ENCODE results near the gene FHL2.

The FHL2 gene

DNA sequence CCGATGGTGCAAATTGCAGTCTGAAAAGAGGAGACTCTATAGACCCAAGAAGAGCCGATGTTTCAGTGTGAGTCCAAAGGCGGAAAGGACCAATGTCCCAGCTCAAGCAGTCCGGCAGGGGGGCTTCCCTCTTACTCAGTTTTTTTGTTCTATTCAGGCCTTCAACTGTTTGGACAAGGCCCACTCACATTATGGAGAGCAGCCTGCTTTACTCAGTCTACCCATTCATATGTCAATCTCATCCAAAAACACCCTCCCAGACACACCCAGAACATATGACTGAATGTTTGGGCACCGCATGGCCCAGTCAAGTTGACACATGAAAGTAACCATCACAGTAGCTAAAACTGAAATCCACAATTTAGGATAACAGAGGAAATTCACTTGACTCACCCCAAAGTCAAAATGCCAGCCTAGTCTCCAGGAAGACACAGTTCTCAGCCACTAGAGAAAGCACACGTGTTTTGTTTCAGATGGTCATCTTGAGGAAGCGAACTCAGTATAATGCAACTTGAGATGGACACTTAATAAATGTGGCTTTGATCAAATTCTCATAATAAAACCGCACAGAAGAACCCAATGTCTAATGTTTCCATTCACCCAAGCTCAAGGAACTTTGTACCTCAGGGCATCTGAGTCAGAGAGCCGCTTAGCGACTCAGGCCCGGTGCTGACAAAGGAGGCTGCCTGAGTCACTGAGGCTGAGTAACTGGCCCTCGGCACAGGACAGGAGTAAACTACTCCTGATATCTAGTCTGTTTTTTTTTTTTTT, 2.4 kb downstream of the FHL2 start:
- DNase-seq: no peak

DNA sequence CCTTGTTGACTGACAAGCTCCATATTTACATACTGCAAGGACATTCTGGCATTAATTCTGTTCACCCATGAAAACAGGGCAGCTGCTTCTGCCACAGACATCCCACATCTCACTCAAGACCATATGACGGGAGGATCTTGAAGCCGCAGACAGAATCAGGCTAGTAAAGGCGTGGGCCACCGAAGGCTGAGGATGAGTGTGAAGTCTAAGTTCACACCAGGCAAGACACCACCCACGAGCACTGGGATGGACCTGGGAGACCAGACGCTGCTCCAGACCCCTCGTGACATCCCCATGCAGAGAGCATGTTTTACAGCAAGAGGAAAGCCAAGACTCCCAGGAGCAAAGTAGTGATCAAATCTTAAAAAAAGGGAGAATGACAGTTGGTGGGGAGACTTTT, 3.2 kb downstream of the FHL2 start:
- DNase-seq: no peak

GRCh38 chr2:105394951-105395611, 3.8 kb downstream of the FHL2 start:
- no peak for DNase-seq

GRCh38 chr2:105393373-105394055, 5.3 kb downstream of the FHL2 start:
- no peak for DNase-seq

DNA sequence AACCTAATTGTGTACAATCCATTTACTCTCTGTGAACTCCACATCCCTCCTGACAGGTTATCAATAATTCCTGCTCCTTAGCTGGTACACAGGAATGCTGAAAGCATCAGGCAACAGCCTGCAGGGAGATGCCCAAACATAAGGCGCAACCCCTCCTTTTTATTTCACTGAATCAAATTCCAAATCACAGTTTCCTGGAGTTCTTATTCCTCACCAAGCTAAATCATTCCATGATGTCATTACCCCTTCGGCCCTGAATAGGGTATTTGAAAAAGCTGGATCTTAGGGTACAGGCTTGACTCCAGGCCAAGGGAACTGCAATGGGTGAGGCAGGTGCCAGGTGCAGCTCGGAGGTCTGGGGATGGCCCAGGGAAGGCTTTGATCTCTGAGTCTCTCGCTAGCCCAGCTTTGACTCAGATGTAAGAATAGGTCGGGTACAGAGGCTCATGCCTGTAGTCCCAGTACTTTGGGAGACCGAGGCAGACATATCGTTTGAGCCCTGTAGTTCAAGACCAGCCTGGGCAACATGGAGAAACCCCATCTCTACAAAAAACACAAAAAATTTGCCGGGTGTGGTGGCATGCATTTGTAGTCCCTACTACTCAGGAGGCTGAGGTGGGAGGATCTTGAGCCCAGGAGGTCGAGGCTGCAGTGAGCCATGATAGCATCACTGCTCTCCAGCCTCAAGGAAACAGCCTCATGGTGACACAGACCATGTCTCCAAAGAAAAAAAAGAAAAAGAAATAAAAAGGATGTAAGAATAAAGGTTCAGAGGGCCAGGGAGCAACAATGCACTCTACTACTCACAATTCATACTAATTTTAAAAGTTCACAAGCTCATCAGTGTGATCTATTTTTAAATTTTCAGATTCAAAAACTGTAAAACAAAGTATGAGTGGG, 6.8 kb downstream of the FHL2 start:
- DNase-seq: no peak

DNA sequence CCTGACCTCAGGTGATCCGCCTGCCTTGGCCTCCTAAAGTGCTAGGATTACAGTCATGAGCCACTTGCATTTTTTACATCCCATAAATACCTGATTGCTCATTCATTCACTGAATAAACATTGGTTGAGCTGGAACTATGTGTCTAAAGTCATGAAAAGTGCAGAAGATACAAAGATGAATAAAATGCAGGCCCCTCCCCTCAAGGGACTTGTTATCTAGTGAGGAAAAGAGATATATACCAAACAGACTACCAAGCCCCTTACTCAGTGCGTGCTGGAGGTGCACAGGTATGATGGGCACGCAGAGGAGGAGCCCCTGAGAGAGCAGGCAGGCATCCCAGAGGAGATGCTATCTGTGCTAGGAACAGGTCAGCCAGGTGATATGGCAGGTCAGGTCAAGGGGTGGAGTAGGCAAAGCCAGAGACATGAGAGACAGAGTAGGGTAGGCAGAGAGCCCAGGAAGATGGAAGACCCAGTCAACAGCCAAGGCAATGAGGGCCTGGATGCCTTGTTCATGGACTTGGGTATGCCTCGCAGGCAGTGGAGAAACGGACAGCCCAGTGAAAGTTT, 7.7 kb downstream of the FHL2 start:
- no peak for DNase-seq

- DNase-seq: no peak
These were observed 8.4 kb downstream of the FHL2 start for GRCh38 chr2:105390454-105390853.

GRCh38 chr2:105388971-105389381, 9.9 kb downstream of the FHL2 start:
- DNase-seq: no peak

DNA sequence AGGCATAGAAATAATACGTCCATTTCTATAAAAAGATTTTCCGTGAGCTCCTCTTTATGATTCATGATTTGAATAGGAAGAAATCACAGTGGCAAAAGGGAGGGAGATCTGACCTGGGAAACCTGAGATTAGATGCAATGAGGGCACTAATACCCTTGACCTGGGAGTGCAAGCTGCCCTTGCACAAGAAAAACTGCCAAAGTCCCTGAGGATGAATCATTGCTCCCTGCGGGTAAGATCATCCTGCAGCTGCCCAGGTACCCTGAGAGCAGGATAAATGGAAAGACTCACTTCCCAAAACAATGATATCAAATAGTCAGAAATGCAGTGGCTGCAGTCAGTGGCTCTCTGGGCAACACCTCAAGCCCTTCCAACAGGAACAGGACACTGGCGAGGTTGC, 11.6 kb downstream of the FHL2 start:
- DNase-seq: no peak

DNA sequence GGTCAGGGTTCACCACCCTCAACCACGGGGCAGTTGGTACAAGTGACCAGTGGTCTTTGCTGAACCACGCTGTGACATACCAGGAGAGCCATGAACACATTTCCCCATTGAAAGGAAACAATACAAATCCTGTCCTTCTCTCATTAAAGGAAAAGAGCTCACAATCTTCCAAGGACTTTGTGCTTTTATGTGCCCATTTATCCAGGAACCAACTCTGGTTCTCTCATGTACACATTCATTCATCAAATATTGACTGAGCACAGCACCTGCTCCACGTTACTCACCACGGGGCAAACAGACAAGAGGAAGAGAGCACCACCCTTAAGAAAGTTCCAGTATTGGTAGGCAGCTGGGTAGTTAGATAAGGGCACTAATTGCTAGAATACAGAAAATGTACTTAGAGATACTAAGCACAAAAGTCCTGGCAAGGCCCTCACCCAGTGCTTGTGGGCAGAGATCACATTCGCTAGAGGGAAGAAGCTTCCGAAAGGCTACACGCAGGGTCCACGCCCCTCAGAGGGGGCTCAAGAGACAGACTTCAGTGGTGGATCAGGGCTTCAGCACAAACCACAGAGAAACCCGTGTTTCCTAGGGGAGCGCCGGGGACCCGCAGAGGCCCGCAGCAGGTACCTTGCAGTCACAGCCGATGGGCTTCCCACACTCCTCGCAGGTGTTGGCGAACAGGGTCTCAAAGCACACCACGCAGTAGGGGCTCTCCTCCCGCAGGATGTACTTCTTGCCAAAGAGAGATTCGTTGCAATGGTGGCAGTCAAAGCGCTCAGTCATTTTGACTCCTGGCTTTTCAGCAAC, 12.9 kb downstream of the FHL2 start:
- DNase-seq: no peak

GRCh38 chr2:105384861-105385260, 14.0 kb downstream of the FHL2 start:
- no peak for DNase-seq

- no peak for DNase-seq
These were observed 14.6 kb downstream of the FHL2 start for GRCh38 chr2:105384216-105384615.

DNA sequence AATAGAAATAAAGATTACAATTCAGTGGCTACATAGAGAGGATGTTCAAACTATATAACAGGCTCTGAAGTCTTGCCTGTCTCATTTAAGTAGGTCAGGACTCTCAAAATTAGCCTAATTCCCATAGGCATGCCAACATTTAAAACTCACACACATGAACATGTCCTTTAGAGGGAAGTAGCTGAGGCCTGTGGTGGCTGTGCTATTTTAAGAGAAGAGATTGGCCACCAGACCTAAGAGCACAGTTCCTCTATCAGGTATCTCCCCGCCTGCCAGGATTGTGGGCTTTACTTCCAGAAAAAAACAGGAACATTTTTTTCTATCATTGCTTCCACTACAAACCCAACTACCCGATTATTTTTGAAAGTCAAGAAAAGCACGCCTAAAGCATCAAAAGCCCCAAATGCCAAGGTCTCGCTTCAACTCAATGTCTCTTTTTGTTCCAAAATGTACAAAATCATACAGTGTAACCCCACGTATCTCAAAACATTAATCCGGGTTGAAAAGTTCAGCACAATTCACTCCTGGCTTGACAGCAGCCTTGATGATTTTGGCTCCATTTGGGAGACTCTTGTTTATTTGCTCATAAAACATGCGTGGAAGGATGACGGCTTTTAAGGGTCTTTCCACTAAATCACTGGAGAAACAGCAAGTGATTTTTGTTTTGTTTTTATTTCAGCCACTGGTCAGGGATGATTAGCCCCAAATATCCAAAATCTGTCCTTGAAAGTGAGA, 15.3 kb downstream of the FHL2 start:
- DNase-seq: no peak

DNA sequence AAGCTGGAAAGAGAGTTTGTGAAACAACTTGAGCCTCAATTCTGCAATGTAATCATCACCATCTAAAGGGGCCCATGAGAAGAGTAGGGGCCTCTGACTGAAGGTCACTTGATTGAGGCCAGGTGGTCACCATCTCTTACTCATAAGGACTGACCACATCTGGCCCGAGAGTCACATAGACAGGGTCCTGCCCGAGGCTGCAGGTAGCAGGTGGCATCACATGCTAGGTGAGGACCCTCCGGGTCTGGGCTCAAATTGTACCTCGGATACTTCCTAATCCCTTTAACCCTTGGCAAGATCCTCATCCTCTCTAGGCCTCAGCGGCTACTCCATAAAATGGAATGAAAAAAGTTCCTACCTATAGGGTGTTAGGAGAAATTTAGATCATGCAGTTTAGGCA, 16.7 kb downstream of the FHL2 start:
- DNase-seq: no peak

DNA sequence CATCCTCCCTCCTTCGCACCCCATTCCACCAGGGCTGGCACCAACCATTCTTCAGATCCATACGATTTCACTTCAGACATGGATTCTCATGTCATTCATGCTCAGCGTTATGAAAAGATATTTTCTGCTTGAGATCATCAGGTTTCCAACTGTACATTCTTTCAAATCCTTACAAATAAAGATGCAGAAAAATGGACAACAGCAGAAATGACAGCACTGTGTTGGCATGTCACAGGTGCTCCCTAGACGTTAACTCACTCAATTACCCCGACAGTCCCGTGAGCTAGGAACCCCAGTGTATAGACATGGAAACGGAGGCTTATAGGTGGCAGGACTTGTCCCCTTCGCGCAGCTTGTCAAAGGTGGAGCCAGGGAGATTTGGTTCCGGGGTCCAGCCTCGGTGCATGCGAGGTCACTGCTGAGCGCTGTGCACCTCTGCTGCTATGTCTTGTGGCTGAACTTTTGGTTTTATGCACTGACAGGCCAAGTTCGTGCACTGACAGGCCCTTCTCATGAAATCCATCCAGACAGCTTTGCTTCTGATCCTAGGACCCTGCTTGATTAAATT, 17.7 kb downstream of the FHL2 start:
- DNase-seq: no peak

GRCh38 chr2:105380432-105381100, 18.3 kb downstream of the FHL2 start:
- DNase-seq: no peak

DNA sequence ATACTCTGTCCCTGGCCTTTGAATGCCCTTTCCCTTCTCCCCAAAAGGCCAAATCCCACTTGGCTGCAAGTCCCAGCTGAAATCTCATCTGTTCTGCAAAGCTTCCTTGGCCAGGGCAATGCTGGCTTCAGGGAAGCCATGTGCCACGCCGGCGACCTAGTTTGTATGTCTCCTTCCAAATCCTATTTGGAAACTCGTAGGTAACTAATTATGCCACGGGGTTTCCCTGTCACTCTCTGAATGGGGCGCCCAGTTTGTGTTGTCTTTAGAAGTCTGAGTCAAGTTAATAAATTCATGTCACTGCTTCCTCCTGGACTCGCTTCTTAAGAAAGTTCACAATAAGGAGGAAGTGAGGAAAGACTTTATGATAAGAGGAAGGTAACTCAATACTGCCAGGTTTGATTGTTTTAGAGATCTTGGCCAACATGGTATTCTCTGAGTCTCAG, 19.1 kb downstream of the FHL2 start:
- DNase-seq: no peak

- no peak for DNase-seq
These were observed 19.9 kb downstream of the FHL2 start for GRCh38 chr2:105378921-105379383.

GRCh38 chr2:105378276-105378840, 20.5 kb downstream of the FHL2 start:
- no peak for DNase-seq

GRCh38 chr2:105377871-105378270, 21.0 kb downstream of the FHL2 start:
- DNase-seq: no peak
